Hematopoietic multipotent progenitor cell (in vitro differentiated cells): Measurements from ENCODE around the gene NAPG. TPM values are rescaled to one million over a fixed set of nuclear protein-coding genes. Genes with fewer than 3 reads are reported as not detected.
"Not testable (repeated sequence)": the region's sequence is repeated elsewhere in the genome, so short reads cannot be mapped to it uniquely, and the experiment has no call there.

ENCODE experiments used
- DNase-seq, 3 donors: peaks; one replicate each; pipeline ENCODE4 v3.0.0-alpha.2; 2011 to 2015; ENCODE audit warnings: low read depth in 2 of 3, low spot score in 2 of 3
- total RNA-seq: library from RNA; depleted of rRNA; stranded (reverse); fragments of >200 nt; gene quantifications from one replicate; pipeline ENCODE4 v1.2.3, GENCODE V29; 2012

NAPG gene
- total RNA-seq, 1 donor, result 13.2 TPM

DNA sequence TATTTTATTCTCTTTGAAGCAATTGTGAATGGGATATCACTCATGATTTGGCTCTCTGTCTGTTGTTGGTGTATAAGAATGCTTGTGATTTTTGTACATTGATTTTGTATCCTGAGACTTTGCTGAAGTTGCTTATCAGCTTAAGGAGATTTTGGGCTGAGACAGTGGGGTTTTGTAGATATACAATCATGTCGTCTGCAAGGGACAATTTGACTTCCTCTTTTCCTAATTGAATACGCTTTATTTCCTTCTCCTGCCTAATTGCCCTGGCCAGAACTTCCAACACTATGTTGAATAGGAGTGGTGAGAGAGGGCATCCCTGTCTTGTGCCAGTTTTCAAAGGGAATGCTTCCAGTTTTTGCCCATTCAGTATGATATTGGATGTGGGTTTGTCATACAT, 48.6 kb downstream of the NAPG start:
- DNase-seq, result not testable (repeated sequence)

DNA sequence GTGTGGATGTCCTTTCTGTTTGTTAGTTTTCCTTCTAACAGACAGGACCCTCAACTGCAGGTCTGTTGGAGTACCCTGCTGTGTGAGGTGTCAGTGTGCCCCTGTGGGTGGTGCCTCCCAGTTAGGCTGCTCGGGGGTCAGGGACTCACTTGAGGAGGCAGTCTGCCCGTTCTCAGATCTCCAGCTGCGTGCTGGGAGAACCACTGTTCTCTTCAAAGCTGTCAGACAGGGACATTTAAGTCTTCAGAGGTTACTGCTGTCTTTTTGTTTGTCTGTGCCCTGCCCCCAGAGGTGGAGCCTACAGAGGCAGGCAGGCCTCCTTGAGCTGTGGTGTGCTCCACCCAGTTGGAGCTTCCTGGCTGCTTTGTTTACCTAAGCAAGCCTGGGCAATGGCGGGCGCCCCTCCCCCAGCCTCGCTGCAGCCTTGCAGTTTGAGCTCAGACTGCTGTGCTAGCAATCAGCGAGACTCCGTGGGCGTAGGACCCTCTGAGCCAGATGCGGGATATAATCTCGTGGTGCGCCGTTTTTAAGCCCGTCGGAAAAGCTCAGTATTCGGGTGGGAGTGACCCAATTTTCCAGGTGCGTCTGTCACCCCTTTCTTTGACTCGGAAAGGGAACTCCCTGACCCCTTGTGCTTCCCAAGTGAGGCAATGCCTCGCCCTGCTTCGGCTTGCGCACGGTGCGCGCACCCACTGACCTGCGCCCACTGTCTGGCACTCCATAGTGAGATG, 52.2 kb downstream of the NAPG start:
- DNase-seq, result not testable (repeated sequence)

DNA sequence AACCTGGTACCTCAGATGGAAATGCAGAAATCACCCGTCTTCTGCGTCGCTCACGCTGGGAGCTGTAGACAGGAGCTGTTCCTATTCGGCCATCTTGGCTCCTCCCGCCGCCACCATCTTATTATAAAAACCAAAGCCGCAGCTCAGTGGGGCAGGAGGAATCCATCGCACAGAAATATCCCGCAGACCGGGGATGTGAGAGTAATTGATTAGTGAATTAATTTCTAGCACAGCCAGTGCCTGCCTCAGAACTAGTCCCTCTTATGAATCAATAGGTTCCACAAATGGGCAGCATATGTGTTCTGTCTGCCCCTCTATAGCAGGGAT, 52.7 kb downstream of the NAPG start:
- DNase-seq, result not testable (repeated sequence)

DNA sequence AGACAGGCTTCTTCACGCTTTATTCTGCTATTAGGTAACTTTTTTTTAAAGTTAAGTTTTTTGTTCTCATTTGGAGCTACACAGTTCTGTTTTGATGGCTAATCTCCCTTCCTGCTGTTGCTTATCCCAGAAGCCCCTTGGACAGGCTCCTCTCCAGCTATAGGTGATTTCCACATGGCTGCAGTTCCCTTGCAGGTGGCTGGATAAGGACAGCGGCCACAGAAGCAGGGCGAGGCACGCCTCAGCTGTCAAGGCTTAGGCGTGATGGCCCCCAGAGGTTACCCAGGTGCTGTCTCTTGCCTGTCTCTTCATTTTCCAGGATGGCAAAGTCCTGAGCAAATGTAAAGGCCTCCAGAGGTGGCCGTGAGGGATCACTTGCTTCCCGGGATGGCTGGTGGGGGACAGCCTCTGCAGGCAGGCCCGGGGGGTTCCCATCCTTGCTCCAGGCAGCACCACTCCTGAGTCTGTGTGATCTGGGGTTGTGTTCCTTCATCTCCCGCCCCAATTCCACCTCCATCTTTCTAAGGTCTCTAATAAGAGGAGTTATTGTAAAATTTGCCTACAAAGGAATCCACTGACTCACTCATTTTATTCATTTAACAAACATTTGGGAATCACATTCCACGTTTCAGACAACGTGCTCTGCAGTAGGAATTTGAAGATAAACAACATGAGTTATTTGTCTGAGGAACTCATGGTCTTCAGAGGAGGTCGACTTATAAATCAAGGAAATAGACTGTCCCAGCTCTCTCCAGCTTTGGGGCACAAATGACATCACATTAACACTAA, 53.4 kb downstream of the NAPG start:
- DNase-seq, result no peak

DNA sequence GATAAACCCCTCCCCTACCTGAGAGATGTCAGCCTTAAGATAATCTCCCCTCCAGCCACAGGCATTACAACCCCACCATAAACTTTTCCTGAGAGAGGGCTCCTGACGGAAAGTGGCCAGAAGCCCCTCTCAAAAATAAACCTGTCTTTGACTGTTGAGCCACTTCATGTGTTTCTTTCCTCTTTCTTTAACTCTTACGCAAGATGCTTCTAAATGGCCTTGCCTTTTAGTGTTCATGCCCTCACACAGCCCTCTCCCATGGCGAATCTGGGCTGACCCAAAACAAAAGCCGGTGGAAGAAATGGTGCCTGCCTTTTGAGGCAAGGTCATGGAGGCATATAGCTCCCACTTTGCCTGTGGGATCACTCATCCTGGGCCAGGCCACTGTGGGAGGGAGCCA, 54.4 kb downstream of the NAPG start:
- DNase-seq, result no peak

DNA sequence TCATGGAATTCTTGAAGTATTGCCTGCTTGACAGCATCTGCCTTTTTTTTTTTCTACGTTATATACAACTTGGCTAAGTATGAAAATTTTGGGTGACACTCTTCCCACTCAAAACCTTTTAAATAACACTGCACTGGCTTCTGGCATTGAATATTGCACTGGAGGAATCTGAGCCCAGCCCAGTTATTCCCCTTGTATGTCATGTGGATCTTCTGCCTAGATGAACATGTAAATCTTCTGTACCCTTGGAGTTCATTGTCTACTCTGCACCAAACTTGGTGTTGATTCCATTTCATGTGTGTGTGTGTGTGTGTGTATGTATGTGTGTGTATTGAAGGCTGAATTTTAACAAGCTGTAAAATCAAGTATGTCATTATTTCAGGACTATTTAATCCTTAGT, 59.4 kb downstream of the NAPG start:
- DNase-seq, result no peak

DNA sequence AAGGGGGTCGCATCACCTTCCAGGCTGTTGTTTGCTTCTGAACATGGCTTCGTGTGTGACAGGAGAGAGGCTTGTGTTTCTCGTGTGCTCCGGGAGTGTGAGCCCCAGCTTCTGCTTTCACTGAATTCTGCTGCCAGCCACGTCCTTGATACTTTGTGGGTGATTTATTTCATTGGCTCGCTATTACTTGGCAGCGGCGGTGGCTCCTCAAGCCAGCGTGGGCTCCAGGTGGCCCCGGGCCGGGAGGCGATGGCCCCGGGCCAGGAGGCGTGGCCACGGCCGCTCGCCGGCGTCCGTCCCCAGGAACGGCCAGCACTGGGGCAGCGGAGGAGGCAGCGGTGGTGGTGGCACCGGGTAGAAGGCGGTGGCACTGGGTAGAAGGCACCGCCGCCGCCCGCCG, 63.1 kb downstream of the NAPG start:
- no peak for DNase-seq

DNA sequence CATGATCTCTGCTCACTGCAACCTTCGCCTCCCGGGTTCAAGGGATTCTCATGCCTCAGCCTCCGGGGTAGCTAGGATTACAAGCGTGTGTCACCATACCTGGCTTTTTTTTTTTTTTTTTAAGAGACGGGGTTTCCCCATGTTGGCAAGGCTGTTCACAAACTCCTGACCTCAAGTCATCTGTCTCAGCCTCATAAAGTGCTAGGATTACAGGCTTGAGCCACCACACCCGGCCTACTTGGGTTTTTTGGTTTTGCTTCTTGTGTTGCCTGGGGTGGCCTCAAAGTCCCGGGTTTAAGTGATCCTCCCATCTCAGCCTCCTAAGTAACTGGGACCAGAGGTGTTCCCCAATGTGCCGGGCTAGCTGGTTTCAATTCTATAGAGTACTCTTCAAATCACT, 64.6 kb downstream of the NAPG start:
- no peak for DNase-seq

DNA sequence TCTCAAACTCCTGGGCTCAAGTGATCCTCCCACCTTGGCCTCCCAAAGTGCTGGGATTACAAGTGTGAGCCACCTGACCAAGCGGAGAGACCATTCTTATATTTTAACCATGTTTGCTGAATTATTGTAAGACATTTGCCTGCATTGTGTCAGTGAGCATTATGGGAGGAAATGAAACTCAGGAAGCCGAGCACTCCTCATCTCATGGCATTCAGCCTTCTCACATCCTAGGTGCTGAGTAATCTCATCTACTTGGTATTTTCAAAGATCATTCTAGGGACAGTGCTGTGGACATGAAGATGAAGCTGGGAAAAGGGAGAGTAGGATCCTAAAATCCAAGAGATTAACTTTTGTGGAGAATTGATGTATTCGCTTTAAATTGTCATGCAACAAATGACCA, 66.1 kb downstream of the NAPG start:
- DNase-seq, result no peak

DNA sequence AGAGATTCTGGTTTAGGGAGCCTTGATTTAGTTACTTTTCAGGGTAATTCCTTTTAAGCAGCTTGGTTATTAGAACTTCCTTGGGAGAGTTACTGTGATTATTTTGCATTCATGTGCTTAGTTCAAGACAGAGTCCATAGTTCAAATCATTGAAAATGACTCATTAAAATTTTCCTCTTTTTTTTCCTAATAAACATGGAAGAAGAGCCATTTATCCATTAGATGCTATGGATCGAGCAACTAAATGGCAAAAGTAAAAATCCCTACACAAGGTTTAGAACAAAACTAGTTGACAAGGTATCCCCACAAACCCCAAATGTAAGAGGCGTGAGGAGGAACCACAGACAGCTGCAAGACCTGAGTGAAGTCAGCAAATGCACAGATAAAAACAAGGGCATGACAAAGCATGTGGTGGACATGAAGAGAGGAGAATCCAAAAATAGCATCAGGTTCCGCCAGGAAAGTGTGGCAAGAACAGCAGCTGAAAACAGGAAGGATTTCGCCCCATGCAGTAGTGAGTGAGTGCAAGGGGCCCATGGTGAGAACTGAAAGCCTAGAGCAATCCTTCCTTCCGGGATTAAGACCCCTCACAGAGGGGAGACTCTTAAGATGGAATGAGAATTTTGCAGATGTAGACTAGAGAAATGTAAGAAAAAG, 67.7 kb downstream of the NAPG start:
- peak in 2 of 3 donors; percentile 29 to 58 for DNase-seq

DNA sequence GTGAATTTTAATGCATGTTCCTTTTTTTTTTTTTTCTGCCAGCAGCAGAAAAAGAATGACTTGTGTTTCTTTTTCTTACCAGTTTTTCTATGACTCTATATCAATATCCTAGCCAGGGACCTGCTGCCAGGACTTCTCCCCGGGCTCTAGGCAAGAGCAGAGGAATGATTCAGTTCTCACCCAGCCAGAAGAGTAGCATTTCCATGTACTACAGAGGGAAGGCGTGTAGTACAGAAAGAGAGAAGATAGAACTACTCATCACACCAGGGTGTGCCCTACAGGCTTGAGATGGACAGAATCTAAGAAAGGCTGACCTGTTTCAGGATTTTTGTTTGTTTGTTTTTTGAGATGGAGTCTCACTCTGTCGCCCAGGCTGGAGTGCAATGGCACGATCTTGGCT, 70.1 kb downstream of the NAPG start:
- DNase-seq, result not testable (repeated sequence)

DNA sequence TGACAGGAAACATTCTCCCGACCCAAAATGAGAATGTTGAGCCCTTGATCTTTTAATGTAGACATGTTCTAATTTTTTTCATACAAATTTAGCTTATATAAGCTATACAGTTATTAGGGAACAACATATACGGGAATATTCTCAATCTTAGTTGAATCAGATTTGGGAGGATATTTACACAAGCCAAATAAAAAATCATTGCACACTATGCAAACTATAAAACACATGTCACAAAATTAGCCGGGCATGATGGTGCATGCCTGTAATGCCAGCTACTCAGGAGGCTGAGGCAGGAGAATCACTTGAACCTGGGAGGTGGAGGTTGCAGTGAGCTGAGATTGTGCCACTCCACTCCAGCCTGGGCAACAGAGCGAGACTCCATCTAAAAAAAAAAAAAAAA, 71.9 kb downstream of the NAPG start:
- DNase-seq, result not testable (repeated sequence)

DNA sequence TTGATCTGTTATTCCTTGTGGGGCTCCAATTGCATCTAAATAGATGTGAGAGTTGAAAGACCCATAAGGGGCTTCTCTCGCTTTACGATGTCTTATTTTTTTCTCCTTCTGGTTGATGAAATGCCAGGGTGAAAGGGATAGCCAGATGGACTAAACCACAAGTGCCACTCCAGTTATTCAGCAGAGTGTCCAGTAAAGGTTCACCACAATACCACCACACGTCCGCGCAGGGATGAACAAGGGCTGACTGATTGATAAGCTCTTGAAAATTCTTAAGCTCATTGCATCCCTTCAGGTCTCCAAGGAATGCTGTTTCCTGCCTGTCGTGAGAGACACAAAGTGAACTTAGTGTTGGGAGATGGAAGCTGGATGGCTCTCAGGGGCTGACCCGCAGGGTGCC, 74.9 kb downstream of the NAPG start:
- DNase-seq, result not testable (repeated sequence)

Other genes with a start within 250 kb of the NAPG start
- gene APCDD1, start 71.4 kb upstream of the NAPG start, total RNA-seq, result 0.27 TPM